H54 (cell line): ENCODE data around the gene DNAH3.
"Not testable (repeated sequence)": the region's sequence is repeated elsewhere in the genome, so short reads cannot be mapped to it uniquely, and the experiment has no call there.

Experiments
- DNase-seq: peaks from one replicate; pipeline ENCODE4 v3.0.0; 2011; ENCODE audit warnings: low spot score, mixed read lengths; ENCODE audit not compliant: insufficient read length
- FAIRE-seq: peaks from 3 replicates; lab custom pipeline; 2011; peaks lifted over from hg19 to GRCh38; lab: Jason Lieb, UNC
- POLR2A ChIP-seq: IDR thresholded peaks from 2 replicates; pipeline ENCODE4 v1.6.1; 2011; ENCODE audit warnings: low read depth, mild to moderate bottlenecking, low read length

The DNAH3 gene

GRCh38 chr16:21150375-21151001 lies at the start of gene DNAH3:
Gene DNAH3 (minus strand): TSS chr16:21150846. CDS start chr16:21150319, 527 bp downstream.
- FAIRE-seq, result no peak
- TF ChIP-seq POLR2A, result no peak
- no peak for DNase-seq

GRCh38 chr16:21199607-21200218 lies 49.1 kb upstream of the DNAH3 start:
- no peak for TF ChIP-seq POLR2A
- no peak for FAIRE-seq
- DNase-seq, result no peak

GRCh38 chr16:21197621-21198020 lies 47.0 kb upstream of the DNAH3 start:
- TF ChIP-seq POLR2A, result no peak
- DNase-seq (no peak), FAIRE-seq (no peak)

- DNase-seq (no peak), FAIRE-seq (no peak)
- no peak for TF ChIP-seq POLR2A
These were observed 46.5 kb upstream of the DNAH3 start for GRCh38 chr16:21197112-21197511.

GRCh38 chr16:21195330-21195729 lies 44.7 kb upstream of the DNAH3 start:
- FAIRE-seq, DNase-seq: not testable (repeated sequence)

GRCh38 chr16:21194771-21195301 lies 44.2 kb upstream of the DNAH3 start:
- DNase-seq (no peak), FAIRE-seq (no peak)
- TF ChIP-seq POLR2A, result no peak

GRCh38 chr16:21192991-21193390 lies 42.3 kb upstream of the DNAH3 start:
- TF ChIP-seq POLR2A, result no peak
- DNase-seq, result no peak
- no peak for FAIRE-seq

GRCh38 chr16:21190599-21190998 lies 40.0 kb upstream of the DNAH3 start:
- FAIRE-seq, result no peak
- DNase-seq, result no peak
- TF ChIP-seq POLR2A, result no peak

GRCh38 chr16:21190013-21190412 lies 39.4 kb upstream of the DNAH3 start:
- FAIRE-seq (no peak), DNase-seq (no peak)
- TF ChIP-seq POLR2A, result no peak

- no peak for TF ChIP-seq POLR2A
- DNase-seq (no peak), FAIRE-seq (no peak)
These were observed 38.7 kb upstream of the DNAH3 start for GRCh38 chr16:21189311-21189710.

GRCh38 chr16:21186326-21186691 lies 35.7 kb upstream of the DNAH3 start:
- FAIRE-seq, result no peak
- no peak for DNase-seq
- TF ChIP-seq POLR2A, result no peak

GRCh38 chr16:21185659-21186325 lies 35.1 kb upstream of the DNAH3 start:
- FAIRE-seq, result no peak
- no peak for DNase-seq
- TF ChIP-seq POLR2A, result no peak

- DNase-seq, result no peak
- no peak for FAIRE-seq
- no peak for TF ChIP-seq POLR2A
These were observed 34.2 kb upstream of the DNAH3 start for GRCh38 chr16:21184834-21185233.

GRCh38 chr16:21183995-21184394 lies 33.3 kb upstream of the DNAH3 start:
- no peak for TF ChIP-seq POLR2A
- DNase-seq (no peak), FAIRE-seq (no peak)
